PC-3 (cell line): ENCODE measurements around the gene TMEM87B.

ENCODE experiments used
- CTCF ChIP-seq: fragments of 300-600 bp; sonication (generic); conservative IDR thresholded peaks from 2 replicates; pipeline ENCODE4 v1.5.1; 2017; ENCODE audit warnings: antibody characterized with exemption, low read depth, mild to moderate bottlenecking, low read length
- EZH2 ChIP-seq: fragments of 300-600 bp; sonication (generic); IDR thresholded peaks from one replicate; pipeline ENCODE4 v1.6.1; 2017; ENCODE audit warnings: antibody characterized with exemption, mild to moderate bottlenecking, low read length; ENCODE audit not compliant: unreplicated experiment
- EZH2phosphoT487 ChIP-seq: fragments of 300-600 bp; sonication (generic); IDR thresholded peaks from 2 replicates; pipeline ENCODE4 v1.6.1; 2018; ENCODE audit warnings: mild to moderate bottlenecking, antibody characterized with exemption, low read length, borderline replicate concordance

DNA sequence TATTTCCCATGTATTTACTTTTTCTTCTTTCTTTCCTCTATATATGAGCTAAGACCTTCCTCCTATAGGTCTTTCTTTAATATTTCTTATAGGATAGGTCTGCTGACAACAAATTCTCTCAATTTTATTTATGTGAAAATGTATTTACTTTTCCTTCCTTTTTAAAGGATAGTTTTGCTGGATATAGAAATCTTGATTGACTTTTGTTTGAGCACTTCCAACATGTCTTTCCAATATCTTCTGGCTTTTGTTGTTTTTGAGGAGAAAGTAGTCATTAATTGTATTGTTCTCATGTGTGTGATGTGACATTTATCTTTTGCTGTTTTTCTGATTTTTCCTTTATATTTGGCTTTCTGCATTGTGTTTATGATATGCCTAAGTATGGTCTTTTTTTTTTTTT lies 54.2 kb downstream of the TMEM87B start:
- TF ChIP-seq CTCF, result no peak
- TF ChIP-seq EZH2, result no peak
- TF ChIP-seq EZH2phosphoT487, result no peak
